ENCODE measurements around the gene WDR64.

WDR64 gene

DNA sequence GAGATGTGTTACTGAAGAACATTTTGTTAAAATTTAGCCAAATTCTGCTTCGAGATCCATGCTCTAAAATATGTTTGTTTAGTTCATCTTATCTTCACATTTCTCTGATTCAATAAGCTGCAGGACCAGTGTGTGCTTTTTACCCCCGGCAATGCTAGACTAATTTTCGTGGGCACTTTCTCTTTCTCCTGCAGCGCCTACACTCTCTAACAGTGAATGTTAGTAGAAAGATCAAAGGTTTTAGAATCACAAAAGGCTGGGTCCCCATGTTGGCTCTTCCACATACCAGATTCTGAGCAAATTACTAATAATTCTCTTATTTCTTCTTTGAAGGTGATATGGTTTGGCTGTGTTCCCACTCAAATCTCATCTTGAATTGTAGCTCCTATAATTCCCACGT is 20.4 kb upstream of the WDR64 start:
- DNase-seq (ENCODE audit: low read depth in 2 of 2): no peak

DNA sequence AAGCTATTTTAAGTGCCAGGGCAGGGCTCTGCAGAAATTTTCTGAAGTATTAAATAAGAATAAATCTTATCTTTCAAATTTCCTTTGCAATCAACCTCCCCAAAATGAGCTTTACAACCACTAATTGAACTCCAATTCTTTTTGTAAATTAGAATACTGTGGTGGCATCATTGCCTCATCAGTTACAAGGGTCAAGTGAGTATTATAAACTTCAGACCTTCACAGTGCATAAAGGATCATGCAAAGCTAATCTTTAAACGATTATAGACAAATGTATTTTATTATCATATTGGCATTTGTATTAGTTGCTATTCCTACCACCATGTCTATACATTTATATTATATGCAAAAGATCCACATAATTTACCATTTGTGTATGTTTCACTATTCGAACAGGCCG is 19.1 kb upstream of the WDR64 start:
- no peak for DNase-seq (ENCODE audit: low read depth in 2 of 2)

DNA sequence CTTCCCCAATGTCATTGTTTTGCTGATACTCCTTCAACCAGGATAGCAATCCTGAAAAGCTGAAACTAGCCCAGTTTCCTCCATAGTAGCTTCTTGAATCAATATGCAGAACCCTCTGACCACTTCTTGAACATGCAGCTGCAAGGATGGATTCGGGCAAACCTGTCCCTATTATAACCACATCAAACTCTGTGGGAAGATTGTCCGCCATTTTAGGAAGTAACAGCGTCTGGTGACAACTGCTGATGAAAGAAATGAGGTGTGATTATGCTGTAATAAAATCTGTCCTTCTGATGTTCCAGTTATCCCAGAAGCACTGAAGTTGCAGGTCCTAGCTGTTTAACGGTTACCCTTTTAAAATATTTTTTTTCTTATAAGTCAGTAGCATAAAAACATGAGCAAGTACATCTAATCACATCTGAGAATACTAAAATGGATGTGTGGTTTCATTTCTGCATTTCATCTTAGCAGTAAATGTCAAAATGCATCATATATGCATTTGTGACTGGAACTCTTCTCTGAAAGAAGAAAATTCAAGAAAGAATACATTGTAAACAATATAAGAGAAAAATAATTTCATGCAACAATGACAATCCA is 16.4 kb upstream of the WDR64 start:
- no peak for DNase-seq (ENCODE audit: low read depth in 2 of 2)

DNA sequence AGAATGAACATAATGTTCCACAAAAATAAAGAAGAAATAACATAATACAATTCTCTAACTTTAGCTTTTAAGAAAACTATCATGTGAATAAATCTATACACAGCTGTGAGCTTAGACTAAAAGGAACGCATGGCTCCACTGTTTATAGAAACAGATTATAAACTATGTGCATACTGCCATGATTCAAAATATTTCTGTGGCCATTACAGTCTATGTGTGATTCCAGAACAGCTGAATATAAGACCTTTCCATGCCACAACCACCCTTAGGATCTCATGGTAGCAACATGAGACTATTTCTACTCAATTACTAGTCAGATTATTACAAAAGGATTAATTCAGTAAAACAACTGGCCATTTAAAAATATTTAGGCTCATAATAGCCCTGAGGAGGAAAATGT is 15.8 kb upstream of the WDR64 start:
- no peak for DNase-seq (ENCODE audit: low read depth in 2 of 2)

DNA sequence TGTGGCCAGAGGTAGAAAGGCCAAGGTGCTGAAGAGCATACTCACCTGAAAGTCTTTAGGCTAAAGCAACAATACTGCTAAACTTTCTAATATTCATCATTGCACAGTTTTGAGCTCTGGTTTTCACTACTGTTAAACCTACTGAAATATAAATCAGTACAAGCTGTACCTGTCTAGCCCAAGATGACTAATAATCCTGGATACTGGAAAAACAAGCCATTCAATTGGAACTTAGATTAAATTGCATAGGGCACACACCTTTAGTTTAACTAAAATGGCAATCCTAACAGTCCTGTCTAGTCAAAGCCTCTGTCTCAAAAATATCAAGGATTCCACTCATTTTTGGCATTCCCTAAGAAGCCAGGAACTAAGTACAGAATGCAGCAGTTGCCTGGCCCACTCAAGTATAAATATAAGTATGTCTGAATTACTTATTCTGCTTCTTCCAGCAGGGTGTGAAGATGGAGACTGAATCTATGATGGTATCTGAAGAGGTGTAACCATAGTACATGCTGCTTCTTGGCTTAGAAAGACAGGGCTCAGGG is 15.0 kb upstream of the WDR64 start:
- DNase-seq (ENCODE audit: low read depth in 2 of 2): no peak

DNA sequence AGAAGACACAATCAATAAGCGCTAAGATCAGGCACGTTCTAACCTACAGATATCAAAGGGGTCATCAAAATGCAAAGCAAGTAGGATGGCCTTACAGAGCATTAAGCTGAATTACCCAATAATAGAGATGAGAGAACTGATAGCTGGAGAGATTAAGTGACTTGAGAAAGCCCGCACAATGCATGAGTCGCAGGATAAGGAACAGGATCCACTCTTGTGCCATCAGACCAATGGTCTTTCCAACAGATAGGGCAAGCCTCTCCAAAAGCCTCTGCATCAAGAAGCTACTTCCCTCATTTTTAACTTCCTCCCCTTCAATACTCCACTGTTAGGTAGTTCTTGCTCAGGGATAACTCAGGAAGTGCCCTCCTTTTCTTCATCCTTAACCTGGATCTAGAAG is 14.5 kb upstream of the WDR64 start:
- no peak for DNase-seq (ENCODE audit: low read depth in 2 of 2)

DNA sequence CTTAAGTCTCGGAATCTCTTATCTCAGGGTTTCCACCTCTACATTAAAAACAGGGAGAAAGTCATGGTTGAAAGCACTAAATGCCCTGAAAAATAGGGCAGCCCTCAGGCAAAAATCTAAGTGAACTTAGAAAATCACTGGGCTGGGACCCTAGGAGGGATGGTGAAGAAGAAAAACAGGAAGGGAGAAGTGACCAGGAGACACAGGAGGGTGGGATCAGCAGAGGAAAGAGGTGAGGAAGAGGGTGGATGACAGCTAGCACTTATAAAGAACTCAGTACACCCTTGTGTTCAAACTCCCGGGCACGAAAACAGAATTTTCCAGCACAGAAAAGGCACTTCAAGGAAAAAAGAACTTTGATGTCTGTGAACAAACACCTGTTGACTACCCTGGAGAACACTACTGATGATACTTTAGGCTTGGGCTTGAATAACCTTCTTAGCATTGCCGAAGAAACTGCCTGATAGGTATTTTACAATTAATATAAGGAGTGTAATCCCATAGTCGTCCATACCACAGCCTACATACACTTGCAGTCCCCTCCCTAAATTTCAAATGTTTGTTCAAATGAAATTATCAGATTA is 13.9 kb upstream of the WDR64 start:
- DNase-seq (ENCODE audit: low read depth in 2 of 2): no peak

DNA sequence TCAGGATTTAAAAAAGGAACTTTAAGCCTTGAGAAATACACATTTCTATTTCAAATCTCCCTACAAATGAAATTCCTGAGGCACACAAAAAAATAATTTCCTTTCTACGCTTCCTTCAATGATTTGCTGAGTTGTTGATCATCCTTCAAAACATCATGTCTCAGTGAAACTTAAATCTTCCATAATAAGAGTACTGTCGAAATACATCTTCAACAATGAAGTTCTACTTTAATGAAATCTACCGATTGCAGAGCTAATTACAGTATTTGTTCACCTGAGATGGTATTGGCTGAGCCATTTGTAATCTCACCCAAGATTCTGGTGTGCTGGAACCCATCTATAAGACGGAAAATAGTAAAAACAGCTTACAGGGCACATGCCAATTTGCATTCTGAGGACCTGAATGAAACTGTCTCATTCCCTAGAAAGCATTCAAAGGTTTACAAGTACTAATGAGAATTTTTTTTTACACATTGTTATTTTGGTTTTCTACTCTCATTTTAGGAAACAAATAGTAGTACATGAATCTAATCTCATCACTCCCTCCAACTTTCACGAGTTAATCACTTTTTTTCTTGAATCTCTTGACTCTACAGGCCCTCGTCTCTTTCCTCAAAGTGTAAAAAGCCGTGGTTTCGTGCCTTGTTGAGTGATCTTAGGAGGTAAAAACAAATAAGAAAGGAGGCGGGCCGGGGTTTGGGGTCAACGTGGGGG is 13.0 kb upstream of the WDR64 start:
- DNase-seq (ENCODE audit: low read depth in 2 of 2): no peak

DNA sequence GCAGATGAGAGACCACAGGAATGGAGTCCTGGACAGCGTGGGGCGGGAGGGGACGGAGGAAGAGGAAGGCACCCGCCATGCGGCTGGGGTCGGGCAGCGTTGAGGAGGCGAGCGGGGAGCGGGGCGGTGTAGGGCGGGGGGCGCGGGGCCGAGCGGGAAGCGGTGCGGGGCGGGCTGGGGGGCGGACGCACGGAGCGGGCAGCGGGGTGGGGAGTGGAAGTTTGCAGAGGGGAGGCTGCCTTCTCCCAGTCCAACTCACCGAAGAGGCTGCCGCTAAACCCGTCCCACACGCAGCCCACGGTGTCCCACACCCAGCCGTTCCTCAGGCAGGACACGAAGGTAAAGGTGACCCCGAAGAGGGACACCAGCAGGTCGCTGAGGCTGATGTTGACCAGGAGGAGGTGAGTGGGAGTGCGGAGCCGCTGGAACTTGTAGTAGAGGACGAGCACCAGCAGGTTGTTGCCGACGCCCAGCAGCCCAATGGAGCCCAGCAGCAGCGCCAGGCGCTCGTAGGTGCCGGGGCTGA is 12.4 kb upstream of the WDR64 start:
- DNase-seq (ENCODE audit: low read depth in 2 of 2): peak in 1 of 2 donors; percentile 21

DNA sequence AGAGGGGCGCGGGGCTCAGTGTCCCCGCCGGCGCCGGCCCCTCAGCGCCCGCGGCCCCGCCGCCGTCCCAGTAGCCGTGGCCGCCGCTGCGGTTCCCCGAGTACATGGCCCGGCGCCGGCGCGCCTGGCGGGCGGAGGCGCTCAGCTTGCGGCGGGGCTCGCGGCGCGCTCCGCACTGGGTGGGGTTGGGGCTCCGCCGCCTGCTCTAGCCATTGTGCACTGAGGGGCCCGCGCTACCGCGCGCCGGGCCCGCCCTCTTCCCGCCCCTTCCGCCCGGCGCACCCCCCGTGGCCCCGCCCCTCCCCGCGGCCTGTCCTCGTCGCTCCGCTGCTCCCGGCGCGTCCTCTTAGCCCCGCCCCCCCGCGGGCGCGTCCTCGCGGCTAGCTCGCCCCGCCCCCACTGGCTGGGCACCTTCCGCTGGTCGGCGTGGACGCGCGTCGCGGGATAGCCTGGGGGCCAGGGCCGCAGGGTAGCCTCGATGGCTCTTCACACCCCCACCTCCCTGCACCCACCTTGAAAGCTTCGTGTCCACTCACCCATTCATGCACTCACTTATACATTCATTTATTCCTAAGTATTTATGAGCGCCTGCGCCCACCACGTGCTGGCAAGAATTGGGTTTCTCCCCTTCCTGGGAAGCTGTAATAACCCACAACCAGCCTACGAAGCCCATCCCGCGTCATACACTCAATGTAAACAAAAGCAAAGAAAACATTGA is 11.8 kb upstream of the WDR64 start, which contains the start of the genes CHML and OPN3:
Gene CHML, minus strand, starts transcription at position 221 of the 718 bp plus-strand sequence. CDS start 4,603 bp downstream, outside the sequence.
Gene OPN3, minus strand, starts transcription at position 221 of the 718 bp plus-strand sequence. Its CDS starts 115 bp downstream, at position 106.
- peak; percentile 76 to 90 for DNase-seq (ENCODE audit: low read depth in 2 of 2)

DNA sequence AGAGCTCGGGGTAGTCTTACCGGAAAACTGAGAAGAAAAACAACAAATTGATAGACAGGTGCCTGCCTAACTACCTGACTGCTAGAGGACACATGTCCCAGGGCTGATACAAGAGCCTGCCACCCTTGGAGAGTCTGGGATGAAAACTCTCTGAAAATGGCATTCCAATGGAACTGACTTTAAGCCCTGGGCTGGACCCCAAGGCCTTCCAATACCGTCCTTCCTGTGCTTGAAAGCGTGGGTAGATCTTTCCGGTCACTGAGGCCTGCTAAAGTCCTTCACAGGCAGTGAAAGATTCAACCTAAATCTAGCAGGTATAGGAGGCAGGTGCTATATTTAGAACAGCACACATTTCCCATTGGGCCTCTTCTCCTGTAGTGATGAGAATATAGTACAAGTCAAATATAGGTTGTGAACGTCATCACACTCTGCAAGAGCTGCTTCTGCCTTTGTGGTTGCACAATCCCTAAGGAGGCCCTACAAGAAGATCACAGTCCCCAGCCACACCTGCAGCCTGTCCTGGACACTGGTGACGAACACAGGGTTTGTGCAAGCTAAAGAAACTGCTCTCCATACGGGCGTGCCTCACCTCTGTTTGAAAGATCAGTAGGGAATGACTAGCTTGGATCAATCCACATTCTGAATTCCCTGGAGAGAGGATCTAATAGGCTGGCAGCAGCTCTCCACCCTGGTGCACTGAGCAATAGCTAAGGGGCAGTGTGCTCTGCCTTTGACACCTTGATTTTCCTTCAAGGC is 11.0 kb upstream of the WDR64 start:
- no peak for DNase-seq (ENCODE audit: low read depth in 2 of 2)

DNA sequence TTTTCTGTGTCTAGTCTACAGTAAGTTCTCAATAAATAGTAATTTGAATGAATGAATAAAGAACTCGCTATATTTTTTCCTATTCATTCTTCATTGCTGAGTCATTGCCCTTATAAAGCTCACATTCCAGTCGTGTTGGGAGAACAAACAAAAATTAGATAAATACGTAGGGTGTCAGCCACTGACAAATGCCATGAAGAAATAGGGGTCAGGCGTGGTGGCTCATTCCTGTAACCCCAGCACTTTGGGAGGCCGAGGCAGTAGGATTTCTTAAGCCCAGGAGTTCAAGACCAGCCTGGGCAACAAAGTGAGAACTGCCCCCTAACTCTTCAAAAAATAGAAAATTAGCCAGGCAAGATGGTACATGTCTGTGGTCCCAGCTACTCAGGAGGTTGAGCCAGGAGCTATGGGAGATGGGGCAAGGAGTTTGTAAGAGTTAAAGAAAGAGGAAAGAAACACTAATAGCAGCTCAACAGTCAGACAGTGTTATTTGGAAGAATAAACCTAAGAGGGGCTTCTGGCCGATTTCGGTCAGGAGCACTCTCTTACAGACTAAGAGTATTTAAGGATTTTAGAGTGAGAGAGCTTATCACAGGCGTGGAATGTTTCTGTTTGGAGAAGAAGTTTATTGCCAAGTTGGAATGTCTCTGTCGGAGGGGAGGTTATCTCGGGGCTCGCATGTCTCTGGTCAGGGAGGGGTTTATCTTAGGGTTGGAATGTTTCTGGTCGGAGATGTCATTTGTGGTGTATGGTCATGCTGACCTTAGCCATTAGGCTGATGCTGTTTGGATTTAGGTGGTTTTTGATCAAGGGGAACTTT is 10.1 kb upstream of the WDR64 start:
- no peak for DNase-seq (ENCODE audit: low read depth in 2 of 2)

DNA sequence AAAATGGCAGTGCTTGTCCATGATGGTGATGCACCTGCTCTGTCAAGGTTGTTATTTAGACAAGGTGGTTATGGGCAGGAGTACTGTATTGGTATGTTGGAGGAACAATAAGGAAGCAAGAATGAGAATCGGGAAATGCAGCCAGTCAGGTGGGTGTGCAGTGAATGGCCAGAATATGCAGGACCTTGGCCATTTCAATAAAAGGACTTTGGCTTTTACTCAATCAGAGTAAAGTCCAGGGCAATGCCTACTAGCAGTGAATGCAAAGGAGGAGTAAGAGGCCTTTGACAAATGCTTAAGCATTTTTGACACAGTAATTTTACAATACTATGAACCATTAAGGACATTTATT is 9.5 kb upstream of the WDR64 start:
- no peak for DNase-seq (ENCODE audit: low read depth in 2 of 2)

DNA sequence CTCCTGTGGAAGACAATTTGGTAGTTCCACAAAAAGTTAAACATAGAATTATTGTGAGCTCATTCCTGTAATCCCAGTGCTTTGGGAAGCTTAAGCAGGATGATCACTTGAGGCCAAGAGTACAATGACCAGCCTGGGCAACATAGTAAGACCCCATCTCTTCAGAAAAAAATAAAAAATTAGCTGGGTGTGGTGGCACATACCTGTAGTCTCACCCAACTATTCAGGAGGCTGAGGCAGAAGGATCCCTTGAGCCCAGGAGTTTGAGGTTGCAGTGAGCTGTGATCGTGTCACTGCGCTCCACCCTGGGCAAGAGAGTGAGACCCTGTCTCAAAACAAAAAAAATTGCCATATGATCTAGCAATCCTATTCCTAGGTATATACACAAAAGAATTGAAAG is 7.8 kb upstream of the WDR64 start:
- DNase-seq (ENCODE audit: low read depth in 2 of 2): no peak

DNA sequence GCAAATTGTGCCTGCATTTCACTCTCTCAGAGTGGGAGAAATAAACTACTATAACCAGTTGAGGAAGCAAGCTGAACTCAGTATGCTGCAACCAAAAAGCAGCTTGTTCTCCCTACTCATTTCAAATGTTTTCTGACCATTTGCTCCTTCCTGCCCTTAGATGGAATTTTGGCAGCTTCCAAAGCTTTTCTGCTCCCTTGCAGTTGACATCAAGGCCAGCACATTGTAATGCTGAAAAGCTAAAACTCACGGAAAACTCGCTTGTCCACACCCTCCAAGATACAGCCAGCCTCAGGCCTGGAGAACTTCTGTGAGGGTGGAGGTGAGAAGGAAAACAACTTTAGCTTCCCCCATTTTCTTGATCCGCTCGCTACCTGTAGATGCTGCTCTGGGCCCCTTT is 6.9 kb upstream of the WDR64 start:
- no peak for DNase-seq (ENCODE audit: low read depth in 2 of 2)

DNA sequence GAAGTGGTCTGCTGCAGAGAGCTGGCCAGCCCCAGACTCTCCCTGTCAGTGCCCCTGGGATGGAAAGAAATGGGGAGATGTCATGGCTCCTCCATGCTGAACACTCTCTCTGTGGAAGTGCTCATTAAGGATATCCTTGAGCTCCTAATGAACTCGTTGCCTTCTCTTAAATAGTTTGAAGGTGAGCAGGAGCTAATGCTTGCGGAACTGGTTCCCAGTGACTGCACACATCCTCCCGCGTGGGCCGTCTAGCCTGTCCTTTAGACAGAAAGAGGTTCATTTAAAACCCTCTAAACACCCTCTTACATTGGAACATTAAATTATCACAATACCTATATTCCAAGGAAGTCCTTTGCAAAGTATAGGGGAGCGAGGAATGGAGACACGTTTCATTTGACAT is 5.9 kb upstream of the WDR64 start:
- DNase-seq (ENCODE audit: low read depth in 2 of 2): no peak

DNA sequence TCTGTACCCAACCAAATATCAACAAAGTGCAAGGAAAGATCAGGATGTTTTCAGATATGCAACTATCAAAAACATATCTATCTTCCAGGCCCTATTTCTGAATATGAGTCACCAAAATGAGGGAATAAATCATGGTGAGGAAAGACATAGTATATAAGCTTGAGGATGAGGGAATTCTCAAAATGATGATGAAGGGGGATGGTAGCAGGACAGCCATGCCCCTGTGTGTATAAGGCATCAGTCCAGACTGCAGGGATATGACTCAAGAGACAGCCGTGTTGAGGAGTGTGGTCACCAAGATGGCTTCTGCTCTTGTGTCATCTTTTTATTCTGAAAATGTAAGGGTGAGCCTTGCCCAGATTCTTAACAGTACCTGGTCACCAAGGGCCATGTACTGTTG is 4.4 kb upstream of the WDR64 start:
- no peak for DNase-seq (ENCODE audit: low read depth in 2 of 2)

DNA sequence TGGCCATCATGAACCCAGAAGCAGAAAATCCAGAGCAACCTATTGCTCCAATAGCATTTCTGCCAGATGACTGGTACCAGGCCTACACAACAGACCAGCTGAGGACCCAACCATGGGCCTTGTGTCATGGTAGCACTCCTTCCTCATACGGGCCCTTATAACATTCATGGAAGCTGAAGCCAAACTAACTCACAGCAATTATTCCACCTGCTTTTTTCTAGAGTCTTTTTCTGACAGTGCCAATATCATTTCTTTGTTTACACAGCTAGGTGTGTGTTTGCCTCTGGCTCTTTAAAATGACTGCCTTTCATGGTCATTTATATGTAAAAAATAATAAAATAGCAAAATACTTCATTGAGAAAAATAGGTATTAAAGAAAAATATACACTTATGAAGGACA is 3.9 kb upstream of the WDR64 start:
- DNase-seq (ENCODE audit: low read depth in 2 of 2): no peak

DNA sequence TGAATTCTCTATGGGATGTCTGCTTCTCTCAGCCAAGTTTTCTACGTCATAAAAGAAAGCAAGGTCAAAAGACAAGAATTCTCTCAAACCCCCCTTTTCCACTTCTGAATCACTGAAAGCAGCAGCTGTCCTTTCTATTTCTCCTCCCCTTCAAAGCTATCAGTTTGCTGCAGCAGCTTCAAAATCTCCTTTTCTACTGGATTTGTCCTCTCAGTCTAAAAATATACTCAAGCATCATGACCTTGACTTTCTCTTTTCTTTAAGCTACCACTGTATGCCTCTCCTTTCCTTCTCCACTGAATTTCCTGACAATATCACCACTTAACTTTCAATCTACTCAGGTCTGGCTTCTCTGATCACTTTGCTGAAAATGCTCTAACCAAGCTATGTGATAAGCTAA is 1.9 kb downstream of the WDR64 start:
- DNase-seq (ENCODE audit: low read depth in 2 of 2): no peak

DNA sequence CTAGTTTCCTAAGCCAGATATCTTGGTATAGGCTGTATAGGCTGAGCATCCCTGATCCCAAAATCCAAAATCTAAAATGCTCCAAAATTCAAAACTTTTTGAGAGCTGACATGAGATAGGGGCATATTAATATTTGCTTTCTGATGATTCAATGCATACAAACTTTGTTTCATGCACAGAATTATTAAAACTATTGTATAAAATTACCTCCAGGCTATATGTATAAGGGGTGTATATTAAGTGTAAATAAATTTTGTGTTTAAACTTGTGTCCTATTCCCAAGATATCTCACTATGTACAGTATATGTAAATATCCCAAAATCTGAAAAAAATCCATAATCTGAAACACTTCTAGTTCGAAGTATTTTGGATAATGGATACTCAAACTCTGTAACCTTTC is 2.6 kb downstream of the WDR64 start:
- no peak for DNase-seq (ENCODE audit: low read depth in 2 of 2)

Data from stimulated activated CD8-positive, alpha-beta memory T cell treated with anti-CD3 and anti-CD28 coated beads, Interleukin-7, amount 100 ng/mL, for 4 hours (primary cell).